Thymus (tissue), 11 donors: ENCODE results near the gene BSN. TPM values are rescaled to one million over a fixed set of nuclear protein-coding genes. Genes with fewer than 3 reads are reported as not detected.
"Not testable (repeated sequence)": the region's sequence is repeated elsewhere in the genome, so short reads cannot be mapped to it uniquely, and the experiment has no call there.

ENCODE experiments used
- DNase-seq, 9 donors: peaks; one replicate each; pipeline ENCODE4 v3.0.0-alpha.2; 2013; ENCODE audit warnings: low spot score in 9 of 9, low read depth in 6 of 9, missing footprints in 1 of 9
- H3K27ac ChIP-seq, 2 donors: one replicate each; pipeline ENCODE4 v1.5.1; 2013; ENCODE audit warnings: control low read depth in 1 of 2, low read depth in 1 of 2, low read length in 1 of 2, mild to moderate bottlenecking in 1 of 2, moderate library complexity in 1 of 2
- H3K27me3 ChIP-seq, 2 donors: one replicate each; pipeline ENCODE4 v1.5.1; 2013; ENCODE audit warnings: low read length in 1 of 2; ENCODE audit not compliant: control insufficient read depth in 2 of 2, insufficient read depth in 1 of 2
- H3K36me3 ChIP-seq, 2 donors: one replicate each; pipeline ENCODE4 v1.5.1; 2013; ENCODE audit warnings: low read length in 1 of 2, mild to moderate bottlenecking in 1 of 2, moderate library complexity in 1 of 2; ENCODE audit not compliant: control insufficient read depth in 2 of 2, insufficient read depth in 2 of 2
- H3K4me1 ChIP-seq, 2 donors: one replicate each; pipeline ENCODE4 v1.5.1; 2013; ENCODE audit warnings: low read length in 2 of 2; ENCODE audit not compliant: control insufficient read depth in 2 of 2, insufficient read depth in 2 of 2
- H3K4me3 ChIP-seq, 2 donors: one replicate each; pipeline ENCODE4 v1.5.1; 2013; ENCODE audit warnings: low read length in 2 of 2, control low read depth in 1 of 2, mild to moderate bottlenecking in 1 of 2
- H3K9me3 ChIP-seq, 2 donors: one replicate each; pipeline ENCODE4 v1.5.1; 2013; ENCODE audit warnings: low read length in 1 of 2, mild to moderate bottlenecking in 1 of 2; ENCODE audit not compliant: control insufficient read depth in 2 of 2, insufficient read depth in 1 of 2
- WGBS: extraction: QIAGEN DNeasy Blood & Tissue Kit; methylation state at CpG from one replicate; pipeline ENCODE4 v1.1.7; 2013; 5-methylcytosine and 5-hydroxymethylcytosine counted together
- polyA plus RNA-seq: library from polyadenylated mRNA; stranded (reverse); fragments of 200-250 nt; gene quantifications from one replicate; pipeline ENCODE4 v1.2.3, GENCODE V29; 2013
- total RNA-seq: library from RNA; stranded (reverse); fragments of 120-200 nt; gene quantifications from one replicate; pipeline ENCODE4 v1.2.4, GENCODE V29; 2013
- donor health status: healthy.

BSN gene
- total and polyA plus RNA-seq, 2 donors: 0.09 TPM

GRCh38 chr3:49691481-49691880, 137.2 kb downstream of the BSN start:
- not testable (repeated sequence) for H3K4me3 ChIP-seq

GRCh38 chr3:49694409-49695070, 140.3 kb downstream of the BSN start:
- not testable (repeated sequence) for H3K4me3 ChIP-seq, H3K27ac ChIP-seq, H3K4me1 ChIP-seq, H3K27me3 ChIP-seq, DNase-seq, H3K9me3 ChIP-seq
- WGBS: 92% methylated on average over 6 of the region's 6 CpGs
- H3K36me3 ChIP-seq: peaks cover 14 to 24% of the 10 kb centered on the region in 2 donors

More at GRCh38 chr3:49691481-49691880, 137.2 kb downstream of the BSN start:
- H3K27ac ChIP-seq, H3K36me3 ChIP-seq, DNase-seq, H3K9me3 ChIP-seq: not testable (repeated sequence)
- WGBS: over 99% methylated on average over 3 of the region's 3 CpGs
- Histone ChIP-seq H3K4me1 (peaks cover 7 to 13% of the 10 kb centered on the region in 2 donors), H3K27me3 (peaks cover 2 to 21% of the 10 kb centered on the region in 2 donors)

GRCh38 chr3:49695350-49696015, 141.2 kb downstream of the BSN start:
- not testable (repeated sequence) for DNase-seq, H3K4me1 ChIP-seq
- WGBS: 93% methylated on average over 4 of the region's 4 CpGs

GRCh38 chr3:49699281-49699979, 145.2 kb downstream of the BSN start:
- Histone ChIP-seq H3K36me3 (peaks cover 49 to 50% of the 10 kb centered on the region in 2 donors), H3K27me3 (no peaks in the 10 kb centered on the region), H3K27ac (no peak overlapping the region), H3K4me1 (no peaks in the 10 kb centered on the region), H3K9me3 (peaks cover 0 to 7% of the 10 kb centered on the region in 2 donors), H3K4me3 (no peak overlapping the region)
- no peak for DNase-seq
- 97% methylated on average over 16 of the region's 16 CpGs for WGBS

More at GRCh38 chr3:49695350-49696015, 141.2 kb downstream of the BSN start:
- H3K36me3 ChIP-seq: peaks cover 23 to 33% of the 10 kb centered on the region in 2 donors
- not testable (repeated sequence) for H3K9me3 ChIP-seq, H3K27me3 ChIP-seq, H3K27ac ChIP-seq, H3K4me3 ChIP-seq

- H3K9me3 ChIP-seq: peaks cover 0 to 7% of the 10 kb centered on the region in 2 donors
- 95% methylated on average over 8 of the region's 8 CpGs for WGBS
- no peaks in the 10 kb centered on the region for H3K4me1 ChIP-seq
- no peak for DNase-seq
- no peak overlapping the region for H3K27ac ChIP-seq
- no peak overlapping the region for H3K4me3 ChIP-seq
- no peaks in the 10 kb centered on the region for H3K27me3 ChIP-seq
- peaks cover 55% of the 10 kb centered on the region in 2 donors for H3K36me3 ChIP-seq
Observed at GRCh38 chr3:49700014-49700413, 145.7 kb downstream of the BSN start.

GRCh38 chr3:49700453-49701128, 146.3 kb downstream of the BSN start:
- H3K4me1 ChIP-seq: no peaks in the 10 kb centered on the region
- no peak for DNase-seq
- H3K36me3 ChIP-seq: peaks cover 57 to 61% of the 10 kb centered on the region in 2 donors
- no peak overlapping the region for H3K4me3 ChIP-seq
- H3K27ac ChIP-seq: no peak overlapping the region
- 96% methylated on average over 13 of the region's 13 CpGs for WGBS
- no peaks in the 10 kb centered on the region for H3K27me3 ChIP-seq
- H3K9me3 ChIP-seq: peaks cover 0 to 7% of the 10 kb centered on the region in 2 donors

GRCh38 chr3:49701388-49702077, 147.3 kb downstream of the BSN start:
- WGBS: 98% methylated on average over 21 of the region's 21 CpGs
- no peaks in the 10 kb centered on the region for H3K27me3 ChIP-seq
- no peaks in the 10 kb centered on the region for H3K4me1 ChIP-seq
- H3K27ac ChIP-seq: no peak overlapping the region
- peaks cover 0 to 7% of the 10 kb centered on the region in 2 donors for H3K9me3 ChIP-seq
- H3K4me3 ChIP-seq: no peak overlapping the region
- H3K36me3 ChIP-seq: peaks cover 65 to 70% of the 10 kb centered on the region in 2 donors
- DNase-seq: no peak

- WGBS: 97% methylated on average over 11 of the region's 11 CpGs
- Histone ChIP-seq H3K36me3 (peaks cover 66 to 75% of the 10 kb centered on the region in 2 donors), H3K27ac (no peak overlapping the region), H3K9me3 (peaks cover 0 to 4% of the 10 kb centered on the region in 2 donors), H3K27me3 (no peaks in the 10 kb centered on the region), H3K4me3 (no peak overlapping the region), H3K4me1 (no peaks in the 10 kb centered on the region)
- no peak for DNase-seq
Observed at GRCh38 chr3:49702672-49703071, 148.4 kb downstream of the BSN start.
